Endothelial cell of umbilical vein (primary cell): ENCODE measurements around the gene CCDC146.
"Not testable (repeated sequence)": the region's sequence is repeated elsewhere in the genome, so short reads cannot be mapped to it uniquely, and the experiment has no call there.

Experiments
- CTCF ChIP-seq, 2 donors: IDR thresholded peaks; 1 replicate in 1 of 2; 2 replicates in 1 of 2; pipeline ENCODE4 v1.5.1; 2011; ENCODE audit warnings: low read length in 2 of 2, mild to moderate bottlenecking in 2 of 2, moderate library complexity in 2 of 2, control low read depth in 1 of 2, inconsistent platforms in 1 of 2, low read depth in 1 of 2; ENCODE audit not compliant: insufficient read depth in 1 of 2; ENCODE audit errors: extremely low read depth in 1 of 2
- EZH2 ChIP-seq: IDR thresholded peaks from 2 replicates; pipeline ENCODE4 v1.6.1; 2012; ENCODE audit warnings: borderline replicate concordance, low read depth, mild to moderate bottlenecking, moderate library complexity, low read length, inconsistent platforms; ENCODE audit not compliant: severe bottlenecking
- GATA2 ChIP-seq: IDR thresholded peaks from 2 replicates; pipeline ENCODE4 v1.7.0; 2011; ENCODE audit warnings: low read depth, mild to moderate bottlenecking, moderate library complexity, mixed read lengths, low read length; ENCODE audit not compliant: insufficient read length, insufficient read depth
- POLR2A ChIP-seq: IDR thresholded peaks from 2 replicates; pipeline ENCODE4 v1.6.1; 2012; ENCODE audit warnings: low read depth, mild to moderate bottlenecking, control low read depth, low read length

GRCh38 chr7:77092301-77092700, 30.1 kb upstream of the CCDC146 start:
- not testable (repeated sequence) for TF ChIP-seq CTCF (IDR thresholded peaks at IDR 0.05; ENCODE audit: extremely low read depth in 1 of 2, insufficient read depth in 1 of 2, low read depth in 1 of 2, low read length in 2 of 2); POLR2A; GATA2; EZH2
